Brain microvascular endothelial cell (primary cell): ENCODE data around the gene RMI2.

Experiments used
- DNase-seq: peaks from one replicate; pipeline ENCODE4 v3.0.0-alpha.2; 2020
- H3K27ac ChIP-seq: fragments of 250-450 bp; sonication (Bioruptor Pico); 2 replicates; pipeline ENCODE4 v1.5.1; 2020; ENCODE audit warnings: mild to moderate bottlenecking, moderate library complexity
- H3K27me3 ChIP-seq: fragments of 250-450 bp; sonication (Bioruptor Pico); replicated peaks from 2 replicates; pipeline ENCODE4 v1.5.1; 2020; ENCODE audit warnings: mild to moderate bottlenecking
- H3K36me3 ChIP-seq: fragments of 250-450 bp; sonication (Bioruptor Pico); replicated peaks from 2 replicates; pipeline ENCODE4 v1.5.1; 2020; ENCODE audit warnings: mild to moderate bottlenecking
- H3K4me3 ChIP-seq: 2 replicates; pipeline ENCODE4 v1.5.1; 2011; ENCODE audit warnings: low read depth, mild to moderate bottlenecking, control low read depth, low read length, moderate library complexity
- CTCF ChIP-seq: IDR thresholded peaks from 2 replicates; pipeline ENCODE4 v1.5.1; 2011; ENCODE audit warnings: low read depth, mild to moderate bottlenecking, moderate library complexity, low read length, control low read depth, inconsistent platforms; ENCODE audit errors: missing control alignments
- in situ Hi-C: cut with HindIII; loops from 2 replicates; pipeline ENCODE4 v1.10.0; 2017; ENCODE audit warnings: low sequenced_read_pairs, low pct_ligation_motif_present

Gene RMI2

GRCh38 chr16:11303405-11304138 lies 41.7 kb upstream of the RMI2 start:
- in situ Hi-C loops: no loop called here
- Histone ChIP-seq H3K4me3 (no peak overlapping the region), H3K27me3 (no peaks in the 10 kb centered on the region), H3K27ac (no peak overlapping the region), H3K36me3 (no peaks in the 10 kb centered on the region)
- no peak for TF ChIP-seq CTCF
- no peak for DNase-seq

GRCh38 chr16:11306381-11306780 lies 38.9 kb upstream of the RMI2 start:
- H3K36me3 ChIP-seq: no peaks in the 10 kb centered on the region

GRCh38 chr16:11306997-11307638 lies 38.1 kb upstream of the RMI2 start:
- no peak for DNase-seq
- no peaks in the 10 kb centered on the region for H3K36me3 ChIP-seq
- H3K27me3 ChIP-seq: no peaks in the 10 kb centered on the region
- in situ Hi-C loops: no loop called here
- H3K27ac ChIP-seq: no peak overlapping the region
- H3K4me3 ChIP-seq: no peak overlapping the region
- TF ChIP-seq CTCF: no peak

More at GRCh38 chr16:11306381-11306780, 38.9 kb upstream of the RMI2 start:
- in situ Hi-C loops: no loop called here
- DNase-seq: no peak
- TF ChIP-seq CTCF: no peak
- Histone ChIP-seq H3K4me3 (no peak overlapping the region), H3K27ac (no peak overlapping the region), H3K27me3 (no peaks in the 10 kb centered on the region)

- DNase-seq: no peak
- Histone ChIP-seq H3K27me3 (no peaks in the 10 kb centered on the region), H3K27ac (no peak overlapping the region), H3K36me3 (no peaks in the 10 kb centered on the region), H3K4me3 (no peak overlapping the region)
- TF ChIP-seq CTCF: no peak
- in situ Hi-C loops: no loop called here
Measured at GRCh38 chr16:11307639-11308492, 37.4 kb upstream of the RMI2 start.

GRCh38 chr16:11308493-11309283 lies 36.6 kb upstream of the RMI2 start:
- in situ Hi-C loops: no loop called here
- no peak overlapping the region for H3K4me3 ChIP-seq
- no peaks in the 10 kb centered on the region for H3K36me3 ChIP-seq
- no peaks in the 10 kb centered on the region for H3K27me3 ChIP-seq
- DNase-seq: no peak
- no peak for TF ChIP-seq CTCF
- no peak overlapping the region for H3K27ac ChIP-seq
